CD1c-positive myeloid dendritic cell (primary cell): ENCODE data around the gene SLC6A16.
"Not testable (repeated sequence)": the region's sequence is repeated elsewhere in the genome, so short reads cannot be mapped to it uniquely, and the experiment has no call there.

Experiments
- DNase-seq: peaks from one replicate; pipeline ENCODE4 v3.0.0-alpha.2; 2016; ENCODE audit errors: extremely low spot score

SLC6A16 gene

GRCh38 chr19:49324801-49325576, at the start of gene SLC6A16:
Gene SLC6A16 (minus strand): TSS chr19:49325191. CDS start chr19:49311347, 13,844 bp downstream.
- DNase-seq = no peak

GRCh38 chr19:49373174-49373573, 48.2 kb upstream of the SLC6A16 start:
- not testable (repeated sequence) for DNase-seq

- no peak for DNase-seq
These were observed 46.2 kb upstream of the SLC6A16 start for GRCh38 chr19:49371184-49371583.

GRCh38 chr19:49368711-49369358, 43.8 kb upstream of the SLC6A16 start:
- DNase-seq = peak; percentile 30

- no peak for DNase-seq
These were observed 41.1 kb upstream of the SLC6A16 start for GRCh38 chr19:49366110-49366509.

GRCh38 chr19:49364083-49364737, 39.2 kb upstream of the SLC6A16 start:
- DNase-seq = no peak

GRCh38 chr19:49363268-49364082, 38.5 kb upstream of the SLC6A16 start, which contains the start of gene DKKL1:
Gene DKKL1 (plus strand): TSS chr19:49363877. CDS start chr19:49363999, 122 bp downstream.
- peak; percentile 94 for DNase-seq

GRCh38 chr19:49362929-49363267, 37.9 kb upstream of the SLC6A16 start:
- DNase-seq = peak; percentile 19

GRCh38 chr19:49362048-49362928, 37.3 kb upstream of the SLC6A16 start, which contains the start of gene TEAD2:
Gene TEAD2 (minus strand): TSS chr19:49362416. CDS start chr19:49360075, 2,341 bp downstream.
- DNase-seq = peak; percentile 9

GRCh38 chr19:49361438-49362047, 36.6 kb upstream of the SLC6A16 start:
- no peak for DNase-seq

GRCh38 chr19:49359851-49360820, 35.1 kb upstream of the SLC6A16 start:
- DNase-seq = no peak

- no peak for DNase-seq
These were observed 32.2 kb upstream of the SLC6A16 start for GRCh38 chr19:49357186-49357585.

GRCh38 chr19:49356382-49356781, 31.4 kb upstream of the SLC6A16 start:
- no peak for DNase-seq

- peak; percentile 50 for DNase-seq
These were observed 30.9 kb upstream of the SLC6A16 start for GRCh38 chr19:49355909-49356353.

GRCh38 chr19:49349567-49349966, 24.6 kb upstream of the SLC6A16 start:
- DNase-seq = no peak

- no peak for DNase-seq
These were observed 23.6 kb upstream of the SLC6A16 start for GRCh38 chr19:49348305-49349189.

GRCh38 chr19:49347835-49348234, 22.8 kb upstream of the SLC6A16 start:
- DNase-seq = peak; percentile 34

- no peak for DNase-seq
These were observed 22.2 kb upstream of the SLC6A16 start for GRCh38 chr19:49347191-49347590.
